Neural cell (in vitro differentiated cells): Measurements from ENCODE around the gene PKNOX1. TPM values are rescaled to one million over a fixed set of nuclear protein-coding genes. Genes with fewer than 3 reads are reported as not detected.
"Not testable (repeated sequence)": the region's sequence is repeated elsewhere in the genome, so short reads cannot be mapped to it uniquely, and the experiment has no call there.

Source experiments
- H2AFZ ChIP-seq: fragments of 200-600, 300-800 bp; sonication (generic), shearing (Covaris generic); 2 replicates; pipeline ENCODE4 v1.6.0; 2014; ENCODE audit warnings: low read depth, mild to moderate bottlenecking, antibody characterized with exemption, low read length, moderate library complexity
- H3F3A ChIP-seq: fragments of 200-600 bp; shearing (Covaris generic); 2 replicates; pipeline ENCODE4 v1.6.1; 2016; ENCODE audit warnings: mild to moderate bottlenecking, moderate library complexity, mixed read lengths, antibody characterized with exemption, low read length; ENCODE audit not compliant: insufficient read depth, poor library complexity, severe bottlenecking
- H3K27ac ChIP-seq: fragments of 200-600, 300-800 bp; sonication (generic), shearing (Covaris generic); 2 replicates; pipeline ENCODE4 v1.5.1; 2014; ENCODE audit warnings: mild to moderate bottlenecking, low read length, moderate library complexity
- H3K27me3 ChIP-seq: fragments of 300-800, 200-600 bp; sonication (generic), shearing (Covaris generic); 2 replicates; pipeline ENCODE4 v1.6.0; 2014; ENCODE audit warnings: mild to moderate bottlenecking, low read depth, low read length, moderate library complexity; ENCODE audit not compliant: insufficient read depth
- H3K36me3 ChIP-seq: fragments of 300-800, 200-600 bp; sonication (generic), shearing (Covaris generic); 2 replicates; pipeline ENCODE4 v1.5.1; 2014; ENCODE audit warnings: mild to moderate bottlenecking, antibody characterized with exemption, low read length, moderate library complexity; ENCODE audit not compliant: insufficient read depth
- H3K4me2 ChIP-seq: fragments of 300-800, 200-600 bp; sonication (generic), shearing (Covaris generic); 2 replicates; pipeline ENCODE4 v1.6.0; 2014; ENCODE audit warnings: mild to moderate bottlenecking, low read length
- H3K4me3 ChIP-seq: fragments of 300-800, 200-600 bp; sonication (generic), shearing (Covaris generic); 2 replicates; pipeline ENCODE4 v1.5.1; 2014; ENCODE audit warnings: mild to moderate bottlenecking, low read length, moderate library complexity
- H3K79me2 ChIP-seq: fragments of 200-600 bp; shearing (Covaris generic); replicated peaks from 2 replicates; pipeline ENCODE4 v1.6.0; 2014; ENCODE audit warnings: mild to moderate bottlenecking, low read length, moderate library complexity; ENCODE audit not compliant: insufficient read depth
- H3K9ac ChIP-seq: fragments of 300-800, 200-600 bp; sonication (generic), shearing (Covaris generic); 2 replicates; pipeline ENCODE4 v1.6.1; 2016; ENCODE audit warnings: mild to moderate bottlenecking, low read length, mixed read lengths
- H3K9me2 ChIP-seq: fragments of 200-600 bp; shearing (Covaris generic); 2 replicates; pipeline ENCODE4 v1.6.1; 2016; ENCODE audit warnings: mild to moderate bottlenecking, low read length, mixed read lengths; ENCODE audit not compliant: insufficient read depth
- H3K9me3 ChIP-seq: fragments of 200-600, 300-800 bp; sonication (generic), shearing (Covaris generic); 2 replicates; pipeline ENCODE4 v1.6.1; 2016; ENCODE audit warnings: mild to moderate bottlenecking, mixed run types, low read length, moderate library complexity, mixed read lengths
- H4K20me1 ChIP-seq: fragments of 200-600 bp; shearing (Covaris generic); 2 replicates; pipeline ENCODE4 v1.6.1; 2016; ENCODE audit warnings: mild to moderate bottlenecking, mixed run types; ENCODE audit not compliant: insufficient read depth
- CTCF ChIP-seq: fragments of 450-650 bp; IDR thresholded peaks from 2 replicates; pipeline ENCODE4 v1.5.1; 2014; ENCODE audit warnings: antibody characterized with exemption, mild to moderate bottlenecking, moderate library complexity; ENCODE audit not compliant: poor library complexity, severe bottlenecking
- EZH2 ChIP-seq: fragments of 200-600, 300-800 bp; shearing (Covaris generic), sonication (generic); IDR thresholded peaks from 2 replicates; pipeline ENCODE4 v1.6.1; 2014; ENCODE audit warnings: antibody characterized with exemption, low read length, borderline replicate concordance, mild to moderate bottlenecking; ENCODE audit not compliant: insufficient read depth, poor library complexity, severe bottlenecking
- MXI1 ChIP-seq: fragments of 450-650 bp; conservative IDR thresholded peaks from 2 replicates; pipeline ENCODE4 v1.6.1; 2014; ENCODE audit warnings: antibody characterized with exemption, mild to moderate bottlenecking; ENCODE audit not compliant: poor library complexity, severe bottlenecking
- RAD21 ChIP-seq: fragments of 450-650 bp; conservative IDR thresholded peaks from 2 replicates; pipeline ENCODE4 v1.6.1; 2014; ENCODE audit warnings: antibody characterized with exemption, mild to moderate bottlenecking, moderate library complexity
- REST ChIP-seq: IDR thresholded peaks from 2 replicates; pipeline ENCODE4 v1.6.1; 2012; ENCODE audit warnings: borderline replicate concordance
- TAF1 ChIP-seq: IDR thresholded peaks from 2 replicates; pipeline ENCODE4 v1.6.1; 2012; ENCODE audit warnings: low read depth
- polyA plus RNA-seq: library from polyadenylated mRNA; depleted of rRNA; stranded (reverse); fragments of >200 nt; gene quantifications from 2 replicates; pipeline ENCODE4 v1.2.3, GENCODE V29; 2014

PKNOX1 gene
- polyA plus RNA-seq, 1 donor from 2014 or later, result 6.9 TPM

GRCh38 chr21:43005635-43006034, 31.3 kb downstream of the PKNOX1 start:
- H3K4me2 ChIP-seq, result no peak overlapping the region
- no peaks in the 10 kb centered on the region for H3K36me3 ChIP-seq
- no peak overlapping the region for H3K9ac ChIP-seq
- no peak overlapping the region for H3K27ac ChIP-seq
- H3K79me2 ChIP-seq, result no peaks in the 10 kb centered on the region
- H3K27me3 ChIP-seq, result no peaks in the 10 kb centered on the region
- H2AFZ ChIP-seq, result no peak overlapping the region
- H3K9me2 ChIP-seq, result no peaks in the 10 kb centered on the region
- H4K20me1 ChIP-seq, result no peaks in the 10 kb centered on the region
- H3K4me3 ChIP-seq, result no peak overlapping the region
- H3F3A ChIP-seq, result no peaks in the 10 kb centered on the region
- no peak for TF ChIP-seq TAF1
- no peaks in the 10 kb centered on the region for H3K9me3 ChIP-seq

GRCh38 chr21:43006051-43006873, 31.9 kb downstream of the PKNOX1 start:
- not testable (repeated sequence) for H3K9me2 ChIP-seq, H3K4me3 ChIP-seq, H3K79me2 ChIP-seq, H3F3A ChIP-seq, H4K20me1 ChIP-seq, H3K4me2 ChIP-seq, H3K27ac ChIP-seq, H3K36me3 ChIP-seq, H3K9ac ChIP-seq, H3K9me3 ChIP-seq, H3K27me3 ChIP-seq, H2AFZ ChIP-seq

GRCh38 chr21:43006874-43007208, 32.5 kb downstream of the PKNOX1 start:
- no peak overlapping the region for H3K4me2 ChIP-seq
- H3K4me3 ChIP-seq, result no peak overlapping the region
- no peaks in the 10 kb centered on the region for H4K20me1 ChIP-seq
- H3K9ac ChIP-seq, result no peak overlapping the region
- TF ChIP-seq EZH2, result no peak
- TF ChIP-seq CTCF, result no peak
- no peak for TF ChIP-seq RAD21
- no peak for TF ChIP-seq MXI1
- TF ChIP-seq REST, result no peak
- no peaks in the 10 kb centered on the region for H3K9me2 ChIP-seq
- no peaks in the 10 kb centered on the region for H3K27me3 ChIP-seq
- no peak overlapping the region for H2AFZ ChIP-seq
- H3K36me3 ChIP-seq, result peaks cover 6% of the 10 kb centered on the region
- H3K27ac ChIP-seq, result no peak overlapping the region
- H3F3A ChIP-seq, result no peaks in the 10 kb centered on the region
- H3K79me2 ChIP-seq, result no peaks in the 10 kb centered on the region
- no peaks in the 10 kb centered on the region for H3K9me3 ChIP-seq
